ENCODE results near the gene CCDC57. TPM values are rescaled to one million over a fixed set of nuclear protein-coding genes. Genes with fewer than 3 reads are reported as not detected.

Gene CCDC57
- total and polyA plus RNA-seq, 2 experiments from 2014 or later, result 15.7 to 29.8 TPM

GRCh38 chr17:82156284-82156925 is 56.2 kb downstream of the CCDC57 start:
- Histone ChIP-seq H3K27ac (no peak overlapping the region), H3K9me2 (replicated peaks; ENCODE audit: insufficient read depth) (no peaks in the 10 kb centered on the region), H3K4me1 (ENCODE audit: insufficient read depth) (no peaks in the 10 kb centered on the region), H3K27me3 (no peaks in the 10 kb centered on the region), H3K36me3 (replicated peaks; ENCODE audit: insufficient read depth, low read depth) (no peaks in the 10 kb centered on the region), H2AFZ (no peak overlapping the region), H3K4me2 (no peak overlapping the region), H3K4me3 (no peak overlapping the region), H4K20me1 (ENCODE audit: insufficient read depth, poor library complexity, severe bottlenecking) (no peaks in the 10 kb centered on the region), H3K9me3 (ENCODE audit: low read depth) (no peaks in the 10 kb centered on the region), H3K79me2 (no peaks in the 10 kb centered on the region)
- WGBS (ENCODE audit: low lambda C conversion rate, missing lambda C conversion rate), result 98% methylated on average over 14 of the region's 14 CpGs
- no peak for DNase-seq (ENCODE audit: low spot score)
- no peak for TF ChIP-seq CTCF (IDR thresholded peaks at IDR 0.05; ENCODE audit: poor library complexity)
- TF ChIP-seq EZH2phosphoT487 (IDR thresholded peaks at IDR 0.05; ENCODE audit: low read depth, severe bottlenecking, unreplicated experiment), result no peak
- no peak for TF ChIP-seq EZH2 (IDR thresholded peaks at IDR 0.05; ENCODE audit: borderline replicate concordance)

GRCh38 chr17:82155606-82156005 is 57.0 kb downstream of the CCDC57 start:
- Histone ChIP-seq H4K20me1 (ENCODE audit: insufficient read depth, poor library complexity, severe bottlenecking) (no peaks in the 10 kb centered on the region), H3K79me2 (no peaks in the 10 kb centered on the region), H2AFZ (no peak overlapping the region), H3K9me3 (ENCODE audit: low read depth) (no peaks in the 10 kb centered on the region), H3K4me1 (ENCODE audit: insufficient read depth) (no peaks in the 10 kb centered on the region), H3K27ac (no peak overlapping the region), H3K36me3 (replicated peaks; ENCODE audit: insufficient read depth, low read depth) (no peaks in the 10 kb centered on the region), H3K4me2 (no peak overlapping the region), H3K4me3 (no peak overlapping the region), H3K27me3 (no peaks in the 10 kb centered on the region), H3K9me2 (replicated peaks; ENCODE audit: insufficient read depth) (no peaks in the 10 kb centered on the region)
- TF ChIP-seq CTCF (IDR thresholded peaks at IDR 0.05; ENCODE audit: poor library complexity) (no peak), EZH2phosphoT487 (IDR thresholded peaks at IDR 0.05; ENCODE audit: low read depth, severe bottlenecking, unreplicated experiment) (no peak), EZH2 (IDR thresholded peaks at IDR 0.05; ENCODE audit: borderline replicate concordance) (no peak)
- no peak for DNase-seq (ENCODE audit: low spot score)
- WGBS (ENCODE audit: low lambda C conversion rate, missing lambda C conversion rate), result 96% methylated on average over 9 of the region's 9 CpGs

DNA sequence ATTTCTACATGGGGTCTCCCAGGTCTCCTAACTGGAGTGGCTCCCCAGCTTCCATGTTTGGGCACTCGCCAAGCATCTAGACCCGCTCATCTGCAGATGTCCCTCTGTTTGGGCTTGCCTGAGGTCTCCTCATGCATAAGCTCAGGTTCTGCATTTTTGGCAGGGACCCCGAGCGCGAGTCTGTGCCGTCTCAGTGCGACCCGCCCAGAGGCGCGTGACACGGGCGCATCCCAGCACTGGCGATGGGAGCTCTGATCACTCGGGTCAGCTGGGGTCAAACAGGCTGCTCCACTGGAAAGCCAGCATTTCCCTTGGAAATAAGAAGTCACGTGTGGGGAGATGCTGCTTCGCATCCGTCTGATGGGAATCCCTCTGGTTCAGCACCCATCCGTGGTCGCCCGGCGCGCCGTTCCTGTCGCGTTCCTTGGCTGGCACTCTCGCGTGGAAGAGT is 57.7 kb downstream of the CCDC57 start:
- Histone ChIP-seq H3K79me2 (no peaks in the 10 kb centered on the region), H4K20me1 (ENCODE audit: insufficient read depth, poor library complexity, severe bottlenecking) (no peaks in the 10 kb centered on the region), H3K4me2 (no peak overlapping the region), H3K36me3 (replicated peaks; ENCODE audit: insufficient read depth, low read depth) (no peaks in the 10 kb centered on the region), H2AFZ (no peak overlapping the region), H3K27ac (no peak overlapping the region), H3K9me2 (replicated peaks; ENCODE audit: insufficient read depth) (no peaks in the 10 kb centered on the region), H3K4me3 (no peak overlapping the region), H3K27me3 (no peaks in the 10 kb centered on the region), H3K4me1 (ENCODE audit: insufficient read depth) (no peaks in the 10 kb centered on the region), H3K9me3 (ENCODE audit: low read depth) (no peaks in the 10 kb centered on the region)
- 96% methylated on average over 27 of the region's 27 CpGs for WGBS (ENCODE audit: low lambda C conversion rate, missing lambda C conversion rate)
- TF ChIP-seq EZH2phosphoT487 (IDR thresholded peaks at IDR 0.05; ENCODE audit: low read depth, severe bottlenecking, unreplicated experiment) (no peak), EZH2 (IDR thresholded peaks at IDR 0.05; ENCODE audit: borderline replicate concordance) (no peak), CTCF (IDR thresholded peaks at IDR 0.05; ENCODE audit: poor library complexity) (no peak)
- DNase-seq (ENCODE audit: low spot score), result no peak

All from hepatocyte (in vitro differentiated cells).